Muscle layer of colon (tissue), 2 donors: ENCODE data around the gene ADARB2.
"Not testable (repeated sequence)": the region's sequence is repeated elsewhere in the genome, so short reads cannot be mapped to it uniquely, and the experiment has no call there.

Experiments
- H3K27ac ChIP-seq: one replicate; pipeline ENCODE4 v1.7.0; 2013; ENCODE audit warnings: low read depth, mild to moderate bottlenecking, low read length, moderate library complexity
- H3K27me3 ChIP-seq, 2 donors: one replicate each; pipeline ENCODE4 v1.7.0; 2013; ENCODE audit warnings: low read length in 2 of 2, mild to moderate bottlenecking in 2 of 2; ENCODE audit not compliant: insufficient read depth in 2 of 2, control insufficient read depth in 1 of 2
- H3K36me3 ChIP-seq: one replicate; pipeline ENCODE4 v1.7.0; 2013; ENCODE audit warnings: mild to moderate bottlenecking, low read length; ENCODE audit not compliant: insufficient read depth
- H3K4me1 ChIP-seq: one replicate; pipeline ENCODE4 v1.7.0; 2013; ENCODE audit warnings: mild to moderate bottlenecking, low read length; ENCODE audit not compliant: insufficient read depth
- H3K4me3 ChIP-seq, 2 donors: one replicate each; pipeline ENCODE4 v1.7.0; 2013; ENCODE audit warnings: low read length in 2 of 2, low read depth in 1 of 2, mild to moderate bottlenecking in 1 of 2, moderate library complexity in 1 of 2
- H3K9ac ChIP-seq: one replicate; pipeline ENCODE4 v1.7.0; 2013; ENCODE audit warnings: low read length
- H3K9me3 ChIP-seq: one replicate; pipeline ENCODE4 v1.7.0; 2013; ENCODE audit warnings: mild to moderate bottlenecking, low read length
- donor health status: abdominal sarcoma.
- donor health status: Adenocarcinoma of cecum.

The ADARB2 gene

GRCh38 chr10:1625079-1625478, 112.2 kb downstream of the ADARB2 start:
- no peak overlapping the region for H3K4me3 ChIP-seq
- H3K36me3 ChIP-seq, result no peaks in the 10 kb centered on the region
- H3K9ac ChIP-seq, result no peak overlapping the region
- no peak overlapping the region for H3K27ac ChIP-seq
- H3K9me3 ChIP-seq, result no peaks in the 10 kb centered on the region
- no peaks in the 10 kb centered on the region for H3K4me1 ChIP-seq
- H3K27me3 ChIP-seq, result no peaks in the 10 kb centered on the region

GRCh38 chr10:1624240-1624639, 113.1 kb downstream of the ADARB2 start:
- Histone ChIP-seq H3K27me3 (no peaks in the 10 kb centered on the region), H3K36me3 (no peaks in the 10 kb centered on the region), H3K4me3 (no peak overlapping the region), H3K9ac (no peak overlapping the region), H3K9me3 (no peaks in the 10 kb centered on the region), H3K27ac (no peak overlapping the region), H3K4me1 (no peaks in the 10 kb centered on the region)

GRCh38 chr10:1620803-1621202, 116.5 kb downstream of the ADARB2 start:
- H3K27ac ChIP-seq, result no peak overlapping the region

GRCh38 chr10:1617376-1618317, 119.7 kb downstream of the ADARB2 start:
- not testable (repeated sequence) for H3K27ac ChIP-seq, H3K27me3 ChIP-seq, H3K9me3 ChIP-seq

More at GRCh38 chr10:1620803-1621202, 116.5 kb downstream of the ADARB2 start:
- Histone ChIP-seq H3K27me3 (no peaks in the 10 kb centered on the region), H3K9ac (no peak overlapping the region), H3K9me3 (no peaks in the 10 kb centered on the region), H3K36me3 (no peaks in the 10 kb centered on the region), H3K4me3 (no peak overlapping the region), H3K4me1 (no peaks in the 10 kb centered on the region)

GRCh38 chr10:1616701-1617100, 120.6 kb downstream of the ADARB2 start:
- not testable (repeated sequence) for H3K4me1 ChIP-seq, H3K27ac ChIP-seq, H3K9me3 ChIP-seq, H3K27me3 ChIP-seq, H3K36me3 ChIP-seq, H3K4me3 ChIP-seq, H3K9ac ChIP-seq

More at GRCh38 chr10:1617376-1618317, 119.7 kb downstream of the ADARB2 start:
- H3K9ac ChIP-seq, H3K36me3 ChIP-seq, H3K4me1 ChIP-seq, H3K4me3 ChIP-seq: not testable (repeated sequence)

GRCh38 chr10:1615186-1615954, 122.0 kb downstream of the ADARB2 start:
- Histone ChIP-seq H3K27me3 (no peaks in the 10 kb centered on the region), H3K27ac (no peak overlapping the region), H3K9ac (no peak overlapping the region), H3K4me1 (no peaks in the 10 kb centered on the region), H3K9me3 (no peaks in the 10 kb centered on the region), H3K4me3 (no peak overlapping the region), H3K36me3 (no peaks in the 10 kb centered on the region)

GRCh38 chr10:1613511-1613910, 123.8 kb downstream of the ADARB2 start:
- no peak overlapping the region for H3K4me3 ChIP-seq
- H3K9ac ChIP-seq, result no peak overlapping the region
- peaks cover 0 to 2% of the 10 kb centered on the region in 2 donors for H3K27me3 ChIP-seq
- no peaks in the 10 kb centered on the region for H3K36me3 ChIP-seq
- H3K4me1 ChIP-seq, result no peaks in the 10 kb centered on the region
- H3K27ac ChIP-seq, result no peak overlapping the region
- H3K9me3 ChIP-seq, result no peaks in the 10 kb centered on the region

- peaks cover 0 to 8% of the 10 kb centered on the region in 2 donors for H3K27me3 ChIP-seq
- no peaks in the 10 kb centered on the region for H3K36me3 ChIP-seq
- H3K4me3 ChIP-seq, result no peak overlapping the region
- no peaks in the 10 kb centered on the region for H3K9me3 ChIP-seq
- H3K9ac ChIP-seq, result no peak overlapping the region
- no peak overlapping the region for H3K27ac ChIP-seq
- no peaks in the 10 kb centered on the region for H3K4me1 ChIP-seq
These were observed 124.4 kb downstream of the ADARB2 start for GRCh38 chr10:1612908-1613307.

GRCh38 chr10:1611936-1612550, 125.3 kb downstream of the ADARB2 start:
- Histone ChIP-seq H3K9ac (no peak overlapping the region), H3K4me1 (no peaks in the 10 kb centered on the region), H3K27me3 (peaks cover 0 to 9% of the 10 kb centered on the region in 2 donors), H3K9me3 (no peaks in the 10 kb centered on the region), H3K36me3 (no peaks in the 10 kb centered on the region), H3K4me3 (no peak overlapping the region), H3K27ac (no peak overlapping the region)

GRCh38 chr10:1610986-1611770, 126.1 kb downstream of the ADARB2 start:
- no peaks in the 10 kb centered on the region for H3K4me1 ChIP-seq

GRCh38 chr10:1609648-1609970, 127.7 kb downstream of the ADARB2 start:
- no peak overlapping the region for H3K9ac ChIP-seq
- peaks cover 0 to 9% of the 10 kb centered on the region in 2 donors for H3K27me3 ChIP-seq
- H3K9me3 ChIP-seq, result no peaks in the 10 kb centered on the region
- no peaks in the 10 kb centered on the region for H3K4me1 ChIP-seq
- H3K27ac ChIP-seq, result no peak overlapping the region
- H3K4me3 ChIP-seq, result no peak overlapping the region
- H3K36me3 ChIP-seq, result no peaks in the 10 kb centered on the region

More at GRCh38 chr10:1610986-1611770, 126.1 kb downstream of the ADARB2 start:
- Histone ChIP-seq H3K27me3 (peaks cover 0 to 9% of the 10 kb centered on the region in 2 donors), H3K9me3 (no peaks in the 10 kb centered on the region), H3K4me3 (no peak overlapping the region), H3K27ac (no peak overlapping the region), H3K36me3 (no peaks in the 10 kb centered on the region), H3K9ac (no peak overlapping the region)
